Embryonic facial prominence (tissue), 1 donor: ENCODE results near the gene VGLL1.

ENCODE experiments used
- DNase-seq: peaks from one replicate; pipeline ENCODE4 v3.0.0-alpha.2; 2016; ENCODE audit errors: extremely low spot score

The VGLL1 gene

GRCh38 chrX:136531951-136532350, at the start of gene VGLL1:
TSS of gene VGLL1 (plus strand) at chrX:136532215. CDS start at chrX:136536021, 3,806 bp downstream.
- DNase-seq = no peak

GRCh38 chrX:136487647-136488046, 44.4 kb upstream of the VGLL1 start, which contains the start of gene BRS3:
TSS of gene BRS3 (plus strand) at chrX:136487947. CDS start at chrX:136488115, 168 bp downstream.
- no peak for DNase-seq

- DNase-seq = no peak
Measured at GRCh38 chrX:136488706-136489105, 43.3 kb upstream of the VGLL1 start.

- DNase-seq = no peak
Measured at GRCh38 chrX:136491832-136492231, 40.2 kb upstream of the VGLL1 start.

- no peak for DNase-seq
Measured at GRCh38 chrX:136493011-136493410, 39.0 kb upstream of the VGLL1 start.

- no peak for DNase-seq
Measured at GRCh38 chrX:136495043-136495442, 37.0 kb upstream of the VGLL1 start.

GRCh38 chrX:136496186-136496763, 35.7 kb upstream of the VGLL1 start:
- DNase-seq = no peak

- DNase-seq = peak; percentile 69
Measured at GRCh38 chrX:136496764-136497555, 35.1 kb upstream of the VGLL1 start.

- DNase-seq = no peak
Measured at GRCh38 chrX:136497556-136498052, 34.4 kb upstream of the VGLL1 start, which contains the start of gene HTATSF1. TSS of gene HTATSF1 (plus strand) at chrX:136497592. CDS start at chrX:136497685, 93 bp downstream.

- no peak for DNase-seq
Measured at GRCh38 chrX:136519069-136519468, 12.9 kb upstream of the VGLL1 start.

GRCh38 chrX:136523770-136524169, 8.2 kb upstream of the VGLL1 start:
- DNase-seq = no peak

- DNase-seq = no peak
Measured at GRCh38 chrX:136525738-136526606, 6.0 kb upstream of the VGLL1 start.

GRCh38 chrX:136528645-136529315, 3.2 kb upstream of the VGLL1 start:
- no peak for DNase-seq

GRCh38 chrX:136529795-136530194, 2.2 kb upstream of the VGLL1 start:
- no peak for DNase-seq

- no peak for DNase-seq
Measured at GRCh38 chrX:136534131-136534530, 2.1 kb downstream of the VGLL1 start.

- DNase-seq = no peak
Measured at GRCh38 chrX:136538811-136539210, 6.8 kb downstream of the VGLL1 start.

GRCh38 chrX:136540226-136540625, 8.2 kb downstream of the VGLL1 start:
- no peak for DNase-seq

GRCh38 chrX:136541294-136541693, 9.3 kb downstream of the VGLL1 start:
- DNase-seq = no peak

GRCh38 chrX:136542281-136542680, 10.3 kb downstream of the VGLL1 start:
- DNase-seq = no peak

- no peak for DNase-seq
Measured at GRCh38 chrX:136546371-136546781, 14.4 kb downstream of the VGLL1 start.

GRCh38 chrX:136549226-136549625, 17.2 kb downstream of the VGLL1 start:
- no peak for DNase-seq
